Measurements from ENCODE around the gene GTF3C4.

The GTF3C4 gene

DNA sequence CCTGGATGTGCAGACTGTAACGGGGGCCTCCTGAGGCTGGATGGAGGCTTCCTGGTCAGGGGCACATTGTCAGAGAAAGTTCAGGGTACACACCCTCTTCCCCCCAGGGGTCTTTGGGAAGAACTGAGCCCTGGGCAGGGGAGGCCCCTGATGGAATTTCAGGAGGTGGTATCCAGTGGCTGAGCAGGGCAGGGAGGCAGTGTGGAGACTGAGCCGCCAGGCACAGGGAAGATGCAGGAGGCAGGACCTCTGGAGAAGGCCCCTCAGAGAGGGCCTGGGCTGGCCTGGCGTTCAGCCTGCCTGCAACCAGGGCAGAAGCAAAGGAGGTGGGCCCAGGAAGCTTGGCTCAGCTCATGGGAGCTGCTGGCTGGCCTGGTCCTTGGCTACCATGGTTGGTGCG, 53.5 kb downstream of the GTF3C4 start:
- TF ChIP-seq EZH2phosphoT487 (conservative IDR thresholded peaks at IDR 0.05; ENCODE audit: low read length), result no peak
- TF ChIP-seq, protein P1, sequence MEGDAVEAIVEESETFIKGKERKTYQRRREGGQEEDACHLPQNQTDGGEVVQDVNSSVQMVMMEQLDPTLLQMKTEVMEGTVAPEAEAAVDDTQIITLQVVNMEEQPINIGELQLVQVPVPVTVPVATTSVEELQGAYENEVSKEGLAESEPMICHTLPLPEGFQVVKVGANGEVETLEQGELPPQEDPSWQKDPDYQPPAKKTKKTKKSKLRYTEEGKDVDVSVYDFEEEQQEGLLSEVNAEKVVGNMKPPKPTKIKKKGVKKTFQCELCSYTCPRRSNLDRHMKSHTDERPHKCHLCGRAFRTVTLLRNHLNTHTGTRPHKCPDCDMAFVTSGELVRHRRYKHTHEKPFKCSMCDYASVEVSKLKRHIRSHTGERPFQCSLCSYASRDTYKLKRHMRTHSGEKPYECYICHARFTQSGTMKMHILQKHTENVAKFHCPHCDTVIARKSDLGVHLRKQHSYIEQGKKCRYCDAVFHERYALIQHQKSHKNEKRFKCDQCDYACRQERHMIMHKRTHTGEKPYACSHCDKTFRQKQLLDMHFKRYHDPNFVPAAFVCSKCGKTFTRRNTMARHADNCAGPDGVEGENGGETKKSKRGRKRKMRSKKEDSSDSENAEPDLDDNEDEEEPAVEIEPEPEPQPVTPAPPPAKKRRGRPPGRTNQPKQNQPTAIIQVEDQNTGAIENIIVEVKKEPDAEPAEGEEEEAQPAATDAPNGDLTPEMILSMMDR (IDR thresholded peaks at IDR 0.05; ENCODE audit: insufficient read depth, low read length, poor library complexity, severe bottlenecking), result no peak
- H3K9me3 ChIP-seq (ENCODE audit: insufficient read depth, low read length), result no peaks in the 10 kb centered on the region
- no peaks in the 10 kb centered on the region for H3K36me3 ChIP-seq (ENCODE audit: low read length)
- no peaks in the 10 kb centered on the region for H3K27me3 ChIP-seq (ENCODE audit: low read length)
- H3K4me2 ChIP-seq (ENCODE audit: low read depth, low read length, poor library complexity, severe bottlenecking), result no peak overlapping the region
- no peaks in the 10 kb centered on the region for H3K79me2 ChIP-seq (ENCODE audit: insufficient read depth, low read length)
- no peaks in the 10 kb centered on the region for H3F3A ChIP-seq (ENCODE audit: insufficient read depth)
- H3K4me3 ChIP-seq (ENCODE audit: insufficient read depth, low read length, poor library complexity, severe bottlenecking), result no peak overlapping the region
- H3K27ac ChIP-seq (ENCODE audit: low read depth, low read length), result no peak overlapping the region
- no peak overlapping the region for H3K9ac ChIP-seq (ENCODE audit: low read length)
- H2AFZ ChIP-seq (ENCODE audit: low read depth, low read length, severe bottlenecking), result no peak overlapping the region
- no peaks in the 10 kb centered on the region for H3K9me2 ChIP-seq (replicated peaks; ENCODE audit: insufficient read depth, low read length)
- no peaks in the 10 kb centered on the region for H4K20me1 ChIP-seq (ENCODE audit: low read depth, low read length)

DNA sequence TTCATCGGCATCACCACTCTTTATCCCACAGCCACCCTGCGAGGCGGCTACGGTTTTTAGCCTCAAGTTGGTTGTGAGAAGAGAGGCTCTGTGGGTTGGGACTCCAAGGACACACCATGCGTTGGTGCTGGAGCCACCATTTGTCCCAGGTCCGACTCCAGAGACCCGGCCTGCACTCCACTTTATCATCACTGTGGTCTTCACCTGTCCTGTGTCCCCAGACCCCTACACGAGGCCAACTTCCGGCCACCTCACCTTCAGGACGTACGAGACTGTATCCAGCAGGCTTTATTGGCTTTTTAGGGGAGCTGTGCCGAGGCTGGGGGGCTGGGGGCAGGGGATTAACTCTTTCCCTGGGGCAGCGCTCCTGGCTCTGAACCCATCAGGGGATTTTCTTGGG, 55.0 kb downstream of the GTF3C4 start:
- TF ChIP-seq, protein P1 (IDR thresholded peaks at IDR 0.05; ENCODE audit: insufficient read depth, low read length, poor library complexity, severe bottlenecking), result no peak
- no peak for TF ChIP-seq EZH2phosphoT487 (conservative IDR thresholded peaks at IDR 0.05; ENCODE audit: low read length)
- no peaks in the 10 kb centered on the region for H3K27me3 ChIP-seq (ENCODE audit: low read length)
- H2AFZ ChIP-seq (ENCODE audit: low read depth, low read length, severe bottlenecking), result no peak overlapping the region
- H3K9me3 ChIP-seq (ENCODE audit: insufficient read depth, low read length), result no peaks in the 10 kb centered on the region
- H3K4me2 ChIP-seq (ENCODE audit: low read depth, low read length, poor library complexity, severe bottlenecking), result no peak overlapping the region
- no peaks in the 10 kb centered on the region for H3K79me2 ChIP-seq (ENCODE audit: insufficient read depth, low read length)
- no peak overlapping the region for H3K9ac ChIP-seq (ENCODE audit: low read length)
- no peaks in the 10 kb centered on the region for H3K9me2 ChIP-seq (replicated peaks; ENCODE audit: insufficient read depth, low read length)
- no peak overlapping the region for H3K4me3 ChIP-seq (ENCODE audit: insufficient read depth, low read length, poor library complexity, severe bottlenecking)
- H3K36me3 ChIP-seq (ENCODE audit: low read length), result no peaks in the 10 kb centered on the region
- no peaks in the 10 kb centered on the region for H3F3A ChIP-seq (ENCODE audit: insufficient read depth)
- no peak overlapping the region for H3K27ac ChIP-seq (ENCODE audit: low read depth, low read length)
- no peaks in the 10 kb centered on the region for H4K20me1 ChIP-seq (ENCODE audit: low read depth, low read length)

DNA sequence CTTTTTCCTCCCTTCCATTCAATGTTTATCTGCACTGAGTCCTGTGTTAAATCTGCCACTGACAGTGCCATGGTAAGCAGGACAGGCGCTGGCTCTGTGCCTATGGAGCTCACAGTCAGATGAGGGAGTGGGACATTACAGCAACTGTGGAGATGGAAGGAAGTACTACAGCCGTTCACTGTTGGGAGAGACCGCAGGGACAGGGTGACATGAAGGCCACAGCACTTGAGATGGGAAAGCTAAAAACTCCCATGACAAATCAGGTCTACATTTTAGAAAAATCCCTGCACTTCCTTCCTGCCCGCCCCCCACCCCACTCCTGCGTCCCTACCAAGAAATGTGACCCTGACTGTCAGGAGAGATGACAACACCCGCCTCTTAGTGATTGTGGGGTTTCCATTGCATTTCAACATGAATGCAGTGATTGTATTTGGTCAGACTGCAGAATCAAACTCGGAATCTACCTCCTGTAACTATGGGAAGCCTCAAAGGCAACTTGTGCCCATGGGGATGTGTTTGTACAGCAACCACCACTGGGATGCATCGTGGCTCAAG, 56.4 kb downstream of the GTF3C4 start:
- H3F3A ChIP-seq (ENCODE audit: insufficient read depth), result no peaks in the 10 kb centered on the region
- H3K27me3 ChIP-seq (ENCODE audit: low read length), result no peaks in the 10 kb centered on the region
- H3K36me3 ChIP-seq (ENCODE audit: low read length), result no peaks in the 10 kb centered on the region
- H3K9me3 ChIP-seq (ENCODE audit: insufficient read depth, low read length), result no peaks in the 10 kb centered on the region
- no peak overlapping the region for H3K27ac ChIP-seq (ENCODE audit: low read depth, low read length)
- no peak overlapping the region for H3K4me3 ChIP-seq (ENCODE audit: insufficient read depth, low read length, poor library complexity, severe bottlenecking)
- no peaks in the 10 kb centered on the region for H3K9me2 ChIP-seq (replicated peaks; ENCODE audit: insufficient read depth, low read length)
- H3K9ac ChIP-seq (ENCODE audit: low read length), result no peak overlapping the region
- H4K20me1 ChIP-seq (ENCODE audit: low read depth, low read length), result no peaks in the 10 kb centered on the region
- TF ChIP-seq EZH2phosphoT487 (conservative IDR thresholded peaks at IDR 0.05; ENCODE audit: low read length), result no peak
- TF ChIP-seq, protein P1 (IDR thresholded peaks at IDR 0.05; ENCODE audit: insufficient read depth, low read length, poor library complexity, severe bottlenecking), result no peak
- no peak overlapping the region for H3K4me2 ChIP-seq (ENCODE audit: low read depth, low read length, poor library complexity, severe bottlenecking)
- H2AFZ ChIP-seq (ENCODE audit: low read depth, low read length, severe bottlenecking), result no peak overlapping the region
- H3K79me2 ChIP-seq (ENCODE audit: insufficient read depth, low read length), result no peaks in the 10 kb centered on the region

Measured in SU-DHL-6 (cell line).